Smooth muscle cell (in vitro differentiated cells): Measurements from ENCODE around the gene PACSIN1. TPM values are rescaled to one million over a fixed set of nuclear protein-coding genes. Genes with fewer than 3 reads are reported as not detected.

Experiments used
- DNase-seq: peaks from one replicate; lab custom pipeline; 2025; ENCODE audit not compliant: unreplicated experiment; lab: John Stamatoyannopoulos, UW
- H2AFZ ChIP-seq: fragments of 200-600 bp; sonication (generic); 2 replicates; pipeline ENCODE4 v1.6.0; 2016; ENCODE audit warnings: antibody characterized with exemption, low read depth, mild to moderate bottlenecking
- H3F3A ChIP-seq: fragments of 200-600 bp; sonication (generic); 2 replicates; pipeline ENCODE4 v1.6.0; 2017; ENCODE audit warnings: antibody characterized with exemption, low read depth
- H3K27ac ChIP-seq: fragments of 200-600 bp; sonication (generic); 2 replicates; pipeline ENCODE4 v1.5.1; 2016; ENCODE audit warnings: low read depth, mild to moderate bottlenecking
- H3K27me3 ChIP-seq: fragments of 200-600 bp; sonication (generic); 2 replicates; pipeline ENCODE4 v1.6.1; 2016; ENCODE audit warnings: low read depth, mild to moderate bottlenecking
- H3K36me3 ChIP-seq: fragments of 200-600 bp; sonication (generic); 2 replicates; pipeline ENCODE4 v1.5.1; 2016; ENCODE audit warnings: low read depth
- H3K4me1 ChIP-seq: fragments of 200-600 bp; sonication (generic); 2 replicates; pipeline ENCODE4 v1.5.1; 2016; ENCODE audit warnings: low read depth
- H3K4me2 ChIP-seq: fragments of 200-600 bp; sonication (generic); 2 replicates; pipeline ENCODE4 v1.6.0; 2016; ENCODE audit warnings: mild to moderate bottlenecking
- H3K4me3 ChIP-seq: fragments of 200-600 bp; sonication (generic); 2 replicates; pipeline ENCODE4 v1.5.1; 2016; ENCODE audit warnings: mild to moderate bottlenecking
- H3K79me2 ChIP-seq: fragments of 200-600 bp; sonication (generic); 2 replicates; pipeline ENCODE4 v1.6.0; 2016; ENCODE audit warnings: low read depth, mild to moderate bottlenecking
- H3K9ac ChIP-seq: fragments of 200-600 bp; sonication (generic); 2 replicates; pipeline ENCODE4 v1.6.0; 2016; ENCODE audit warnings: low read depth
- H3K9me3 ChIP-seq: fragments of 200-600 bp; sonication (generic); replicated peaks from 2 replicates; pipeline ENCODE4 v1.5.1; 2016; ENCODE audit warnings: low read depth
- H4K20me1 ChIP-seq: fragments of 200-600 bp; sonication (generic); 2 replicates; pipeline ENCODE4 v1.6.0; 2016; ENCODE audit warnings: low read depth
- CTCF ChIP-seq: fragments of 200-600 bp; sonication (generic); IDR thresholded peaks from 2 replicates; pipeline ENCODE4 v1.5.1; 2017; ENCODE audit warnings: borderline replicate concordance, mild to moderate bottlenecking, antibody characterized with exemption; ENCODE audit not compliant: insufficient read depth, poor library complexity, severe bottlenecking
- WGBS: methylation state at CpG from one replicate; pipeline ENCODE4 v1.1.7; 2016; ENCODE audit warnings: low lambda C conversion rate; 5-methylcytosine and 5-hydroxymethylcytosine counted together
- polyA plus RNA-seq: library from polyadenylated mRNA; unstranded; fragments of >200 nt; fragmentation: Nextera tagmentation; extraction: Ambion mirVana; gene quantifications from 2 replicates; pipeline ENCODE4 v1.2.1, GENCODE V29; 2016
- total RNA-seq: library from RNA; depleted of rRNA; stranded (reverse); fragments of >200 nt; gene quantifications from 2 replicates; pipeline ENCODE4 v1.2.3, GENCODE V29; 2014

Gene PACSIN1
- total and polyA plus RNA-seq, 2 experiments from 2014 or later, result not detected

- no peak for TF ChIP-seq CTCF
- 81% methylated on average over 1 of the region's 1 CpG for WGBS
These were observed 28.3 kb upstream of the PACSIN1 start for GRCh38 chr6:34437644-34437970.

GRCh38 chr6:34438705-34439104 is 27.2 kb upstream of the PACSIN1 start:
- Histone ChIP-seq H3K9ac (no peak overlapping the region), H3K4me2 (no peak overlapping the region), H2AFZ (no peak overlapping the region), H3K4me1 (no peaks in the 10 kb centered on the region), H3K4me3 (no peak overlapping the region), H3K9me3 (no peaks in the 10 kb centered on the region), H4K20me1 (no peaks in the 10 kb centered on the region), H3K36me3 (no peaks in the 10 kb centered on the region), H3K27ac (no peak overlapping the region), H3F3A (no peaks in the 10 kb centered on the region), H3K27me3 (no peaks in the 10 kb centered on the region), H3K79me2 (no peaks in the 10 kb centered on the region)
- 85% methylated on average over 4 of the region's 4 CpGs for WGBS
- no peak for TF ChIP-seq CTCF
- no peak for DNase-seq

More at GRCh38 chr6:34437644-34437970, 28.3 kb upstream of the PACSIN1 start:
- H3F3A ChIP-seq, result no peaks in the 10 kb centered on the region
- no peaks in the 10 kb centered on the region for H4K20me1 ChIP-seq
- H3K9me3 ChIP-seq, result no peaks in the 10 kb centered on the region
- H3K4me3 ChIP-seq, result no peak overlapping the region
- no peak for DNase-seq
- H3K4me2 ChIP-seq, result no peak overlapping the region
- no peak overlapping the region for H2AFZ ChIP-seq
- no peak overlapping the region for H3K9ac ChIP-seq
- H3K4me1 ChIP-seq, result no peaks in the 10 kb centered on the region
- H3K27me3 ChIP-seq, result no peaks in the 10 kb centered on the region
- H3K36me3 ChIP-seq, result no peaks in the 10 kb centered on the region
- H3K27ac ChIP-seq, result no peak overlapping the region
- H3K79me2 ChIP-seq, result no peaks in the 10 kb centered on the region

GRCh38 chr6:34439442-34439841 is 26.4 kb upstream of the PACSIN1 start:
- Histone ChIP-seq H3K27me3 (no peaks in the 10 kb centered on the region), H3K4me3 (no peak overlapping the region), H3K36me3 (no peaks in the 10 kb centered on the region), H3K27ac (no peak overlapping the region), H4K20me1 (no peaks in the 10 kb centered on the region), H3K9ac (no peak overlapping the region), H3K9me3 (no peaks in the 10 kb centered on the region), H3K4me1 (no peaks in the 10 kb centered on the region), H3K4me2 (no peak overlapping the region), H3F3A (no peaks in the 10 kb centered on the region), H3K79me2 (no peaks in the 10 kb centered on the region), H2AFZ (no peak overlapping the region)
- 90% methylated on average over 3 of the region's 3 CpGs for WGBS
- DNase-seq, result no peak
- TF ChIP-seq CTCF, result no peak

GRCh38 chr6:34441526-34441925 is 24.4 kb upstream of the PACSIN1 start:
- H3K4me1 ChIP-seq, result no peaks in the 10 kb centered on the region
- H3K9me3 ChIP-seq, result no peaks in the 10 kb centered on the region
- no peak overlapping the region for H2AFZ ChIP-seq
- no peaks in the 10 kb centered on the region for H3K36me3 ChIP-seq
- no peaks in the 10 kb centered on the region for H3F3A ChIP-seq
- no peaks in the 10 kb centered on the region for H3K27me3 ChIP-seq
- H4K20me1 ChIP-seq, result no peaks in the 10 kb centered on the region
- no peak for DNase-seq
- no peak for TF ChIP-seq CTCF
- no peaks in the 10 kb centered on the region for H3K79me2 ChIP-seq
- H3K9ac ChIP-seq, result no peak overlapping the region
- H3K4me3 ChIP-seq, result no peak overlapping the region
- H3K4me2 ChIP-seq, result no peak overlapping the region
- WGBS, result 90% methylated on average over 5 of the region's 5 CpGs
- no peak overlapping the region for H3K27ac ChIP-seq
